Measurements from ENCODE around the gene A1BG. TPM values are rescaled to one million over a fixed set of nuclear protein-coding genes. Genes with fewer than 3 reads are reported as not detected.
A peak's percentile ranks its signal among the peaks of the same experiment; 100 is the strongest.

Gene A1BG
- polyA plus RNA-seq, 3 donors = 30.2 to 54.5 (median 35.3) TPM

DNA sequence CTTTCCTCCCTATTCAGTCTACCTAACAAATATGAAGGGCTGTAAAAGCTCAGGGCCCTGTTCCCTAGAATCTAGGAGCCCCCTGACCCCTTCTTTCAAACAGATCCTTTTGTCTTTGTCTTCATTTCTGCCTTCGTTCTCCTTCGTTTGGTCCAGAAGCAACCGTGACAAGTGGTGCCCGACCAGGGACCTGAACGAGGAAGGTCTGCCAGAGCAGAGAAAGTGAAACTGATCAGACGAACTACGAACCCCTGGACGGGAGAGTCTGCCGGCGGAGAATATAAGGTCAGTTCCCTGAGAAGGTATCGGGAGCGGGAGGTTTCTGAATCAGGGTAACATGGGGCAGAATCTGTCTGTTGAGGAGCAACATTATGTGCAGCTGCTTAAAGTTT, 47.4 kb downstream of the A1BG start:
- H3K36me3 Mint-ChIP-seq = peaks cover 52 to 59% of the 10 kb centered on the region in 2 donors
- peaks cover 24 to 31% of the 10 kb centered on the region in 2 donors for H3K9me3 ChIP-seq (replicated peaks in 1 of 2; ENCODE audit: control insufficient read depth in 1 of 2, insufficient read depth in 1 of 2, low read length in 2 of 2)
- H3K4me1 ChIP-seq (ENCODE audit: control insufficient read depth in 1 of 2, insufficient read depth in 2 of 2, low read length in 2 of 2) = peaks cover 12 to 16% of the 10 kb centered on the region in 2 donors
- no peak for DNase-seq
- TF ChIP-seq CTCF (IDR thresholded peaks at IDR 0.05) = no peak
- H3K4me3 ChIP-seq (replicated peaks in 1 of 3; ENCODE audit: low read depth in 2 of 3, low read length in 3 of 3) = peak overlapping the region; percentile 60 to 90 (median 80)
- peaks cover 26 to 47% of the 10 kb centered on the region in 2 donors for H3K36me3 ChIP-seq (replicated peaks in 1 of 2; ENCODE audit: control insufficient read depth in 1 of 2, insufficient read depth in 2 of 2, low read length in 2 of 2)
- H3K4me2 ChIP-seq (replicated peaks; ENCODE audit: extremely low read depth, low read length, poor library complexity, severe bottlenecking) = peak overlapping the region; percentile 74
- intact Hi-C loops (cut with micrococcal nuclease) = loop anchor here (2.0 to 10.0 kb wide), 4 partner anchors 21 to 301 kb away; partner anchors contain the start of genes ZSCAN22 (in 2 of the 2), RPS5 (in 1 of the 2), ZNF274 (in 1 of the 2) and ZNF606 (in 1 of the 2)
- peak overlapping the region; percentile 91 to 99 for H3K4me3 Mint-ChIP-seq
- peaks cover 0 to 2% (median 2%) of the 10 kb centered on the region in 3 donors for H3K27me3 Mint-ChIP-seq (ENCODE audit: low read depth in 3 of 3)
- H3K27me3 ChIP-seq (ENCODE audit: control insufficient read depth in 2 of 2, insufficient read depth in 2 of 2, low read length in 2 of 2) = no peaks in the 10 kb centered on the region
- peaks cover 16% of the 10 kb centered on the region for H3K4me1 Mint-ChIP-seq
- peak overlapping the region; percentile 92 for H3K9ac ChIP-seq (ENCODE audit: insufficient read depth, low read length, poor library complexity, severe bottlenecking)
- peaks cover 36% of the 10 kb centered on the region for H3K79me2 ChIP-seq (ENCODE audit: insufficient read depth, low read length)
- H2AFZ ChIP-seq (ENCODE audit: insufficient read depth, low read depth, low read length, poor library complexity, severe bottlenecking) = peak overlapping the region; percentile 95
- no peaks in the 10 kb centered on the region for H4K20me1 ChIP-seq (ENCODE audit: insufficient read depth, low read length)
- peaks cover 22 to 51% (median 40%) of the 10 kb centered on the region in 7 donors for H3K9me3 Mint-ChIP-seq
- WGBS (ENCODE audit: insufficient coverage) = 81% methylated on average over 12 of the region's 12 CpGs
- H3K27ac Mint-ChIP-seq = peak overlapping the region in 6 of 7 donors; percentile 97 to 99 (median 98)
- H3K27ac ChIP-seq (ENCODE audit: low read depth in 1 of 2, low read length in 2 of 2) = peak overlapping the region; percentile 65 to 97

DNA sequence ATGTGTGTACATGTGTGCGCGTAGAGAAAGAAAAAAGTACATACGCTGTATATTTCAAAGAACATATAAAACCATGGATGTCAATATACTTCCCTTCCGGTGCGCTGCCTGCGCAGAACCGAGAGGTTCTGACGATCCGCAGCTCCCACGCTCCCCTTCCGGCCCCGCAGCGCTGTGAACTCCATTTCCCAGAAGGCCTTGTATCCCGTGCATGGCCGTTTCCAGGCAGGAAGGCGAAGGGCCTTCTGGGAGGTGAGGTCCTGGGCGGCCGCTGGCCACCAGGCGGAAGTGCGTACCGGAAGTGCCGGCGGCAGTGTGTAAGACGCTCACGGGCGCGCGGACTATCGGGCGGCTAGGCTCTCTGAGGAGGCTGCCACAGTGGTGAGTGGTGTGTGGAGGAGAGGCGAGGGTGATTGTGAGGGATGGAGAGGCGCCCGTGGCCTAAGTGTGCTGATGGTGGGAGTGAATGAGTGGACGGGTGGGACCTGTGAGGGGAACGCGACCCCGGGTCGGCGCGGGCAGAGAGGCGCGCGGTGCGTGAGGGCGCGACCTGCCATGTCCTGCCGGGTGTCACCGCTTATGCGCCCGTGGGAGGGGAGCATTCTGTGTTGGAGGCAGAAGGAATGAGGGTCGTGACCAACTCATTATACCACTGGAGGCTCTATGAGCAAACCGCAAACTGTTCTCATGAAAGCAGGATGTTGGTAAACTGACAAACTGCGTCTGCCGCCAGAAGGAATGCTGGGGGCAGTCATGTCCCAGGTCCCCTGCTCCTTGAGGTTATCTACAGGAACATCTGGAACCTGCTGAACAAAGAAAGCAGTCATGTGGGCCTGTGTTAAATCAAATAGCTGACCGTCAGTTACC, 48.0 kb downstream of the A1BG start, which contains the start of gene ERVK3-1:
Gene ERVK3-1, plus strand, starts transcription at position 313 of the 867 bp plus-strand sequence. CDS start 6,792 bp downstream, outside the sequence.
- 1% methylated on average over 42 of the region's 55 CpGs for WGBS (ENCODE audit: insufficient coverage)
- peak within 1 kb of the TSS; percentile 96 to 99 (median 98) for H3K27ac Mint-ChIP-seq
- no peak for TF ChIP-seq CTCF (IDR thresholded peaks at IDR 0.05)
- H3K4me1 Mint-ChIP-seq = peaks cover 16% of the 10 kb centered on the region
- intact Hi-C loops (cut with micrococcal nuclease) = loop anchor here (2.0 to 10.0 kb wide), 4 partner anchors 22 to 300 kb away; partner anchors contain the start of genes ZSCAN22 (in 2 of the 2), RPS5 (in 1 of the 2), ZNF274 (in 1 of the 2) and ZNF606 (in 1 of the 2)
- Histone ChIP-seq H2AFZ (ENCODE audit: insufficient read depth, low read depth, low read length, poor library complexity, severe bottlenecking) (peak within 1 kb of the TSS; percentile 95), H3K36me3 (replicated peaks in 1 of 2; ENCODE audit: control insufficient read depth in 1 of 2, insufficient read depth in 2 of 2, low read length in 2 of 2) (peaks cover 26 to 54% of the 10 kb centered on the region in 2 donors), H4K20me1 (ENCODE audit: insufficient read depth, low read length) (no peaks in the 10 kb centered on the region), H3K4me3 (replicated peaks in 1 of 3; ENCODE audit: low read depth in 2 of 3, low read length in 3 of 3) (peak within 1 kb of the TSS; percentile 60 to 90 (median 80)), H3K9me3 (replicated peaks in 1 of 2; ENCODE audit: control insufficient read depth in 1 of 2, insufficient read depth in 1 of 2, low read length in 2 of 2) (peaks cover 24 to 38% of the 10 kb centered on the region in 2 donors), H3K4me1 (ENCODE audit: control insufficient read depth in 1 of 2, insufficient read depth in 2 of 2, low read length in 2 of 2) (peaks cover 12 to 16% of the 10 kb centered on the region in 2 donors), H3K9ac (ENCODE audit: insufficient read depth, low read length, poor library complexity, severe bottlenecking) (peak within 1 kb of the TSS; percentile 92), H3K27me3 (ENCODE audit: control insufficient read depth in 2 of 2, insufficient read depth in 2 of 2, low read length in 2 of 2) (no peaks in the 10 kb centered on the region), H3K4me2 (replicated peaks; ENCODE audit: extremely low read depth, low read length, poor library complexity, severe bottlenecking) (peak within 1 kb of the TSS; percentile 74), H3K79me2 (ENCODE audit: insufficient read depth, low read length) (peaks cover 36% of the 10 kb centered on the region), H3K27ac (ENCODE audit: low read depth in 1 of 2, low read length in 2 of 2) (peak within 1 kb of the TSS; percentile 65 to 97)
- H3K9me3 Mint-ChIP-seq = peaks cover 23 to 51% (median 38%) of the 10 kb centered on the region in 7 donors
- peaks cover 55 to 60% of the 10 kb centered on the region in 2 donors for H3K36me3 Mint-ChIP-seq
- DNase-seq = peak; percentile 99
- peak within 1 kb of the TSS; percentile 91 to 99 for H3K4me3 Mint-ChIP-seq
- H3K27me3 Mint-ChIP-seq (ENCODE audit: low read depth in 3 of 3) = peaks cover 0 to 2% (median 0%) of the 10 kb centered on the region in 3 donors
